GM18508 (cell line): ENCODE measurements around the gene LRRC49.
"Not testable (repeated sequence)": the region's sequence is repeated elsewhere in the genome, so short reads cannot be mapped to it uniquely, and the experiment has no call there.

ENCODE experiments used
- ATAC-seq: cut with Tn5 transposase; IDR thresholded peaks from one replicate; pipeline ENCODE4 v1.9.1; 2021; ENCODE audit warnings: moderate number of reproducible peaks; ENCODE audit not compliant: insufficient read depth, unreplicated experiment

LRRC49 gene, protein sequence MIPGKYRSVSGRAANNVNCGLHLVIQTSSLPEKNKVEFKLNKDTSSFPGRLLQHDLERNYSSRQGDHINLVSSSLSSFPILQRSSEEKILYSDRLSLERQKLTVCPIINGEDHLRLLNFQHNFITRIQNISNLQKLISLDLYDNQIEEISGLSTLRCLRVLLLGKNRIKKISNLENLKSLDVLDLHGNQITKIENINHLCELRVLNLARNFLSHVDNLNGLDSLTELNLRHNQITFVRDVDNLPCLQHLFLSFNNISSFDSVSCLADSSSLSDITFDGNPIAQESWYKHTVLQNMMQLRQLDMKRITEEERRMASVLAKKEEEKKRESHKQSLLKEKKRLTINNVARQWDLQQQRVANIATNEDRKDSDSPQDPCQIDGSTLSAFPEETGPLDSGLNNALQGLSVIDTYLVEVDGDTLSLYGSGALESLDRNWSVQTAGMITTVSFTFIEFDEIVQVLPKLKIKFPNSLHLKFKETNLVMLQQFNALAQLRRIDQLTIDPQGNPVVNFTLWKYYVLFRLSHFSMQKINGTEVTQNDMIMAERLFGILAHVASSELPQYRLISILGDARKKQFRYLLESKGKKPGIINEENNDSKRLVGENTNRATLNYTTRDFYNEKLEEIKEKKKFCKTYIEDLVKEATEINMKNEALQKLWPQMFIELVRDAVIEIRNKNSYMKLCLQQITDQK

DNA sequence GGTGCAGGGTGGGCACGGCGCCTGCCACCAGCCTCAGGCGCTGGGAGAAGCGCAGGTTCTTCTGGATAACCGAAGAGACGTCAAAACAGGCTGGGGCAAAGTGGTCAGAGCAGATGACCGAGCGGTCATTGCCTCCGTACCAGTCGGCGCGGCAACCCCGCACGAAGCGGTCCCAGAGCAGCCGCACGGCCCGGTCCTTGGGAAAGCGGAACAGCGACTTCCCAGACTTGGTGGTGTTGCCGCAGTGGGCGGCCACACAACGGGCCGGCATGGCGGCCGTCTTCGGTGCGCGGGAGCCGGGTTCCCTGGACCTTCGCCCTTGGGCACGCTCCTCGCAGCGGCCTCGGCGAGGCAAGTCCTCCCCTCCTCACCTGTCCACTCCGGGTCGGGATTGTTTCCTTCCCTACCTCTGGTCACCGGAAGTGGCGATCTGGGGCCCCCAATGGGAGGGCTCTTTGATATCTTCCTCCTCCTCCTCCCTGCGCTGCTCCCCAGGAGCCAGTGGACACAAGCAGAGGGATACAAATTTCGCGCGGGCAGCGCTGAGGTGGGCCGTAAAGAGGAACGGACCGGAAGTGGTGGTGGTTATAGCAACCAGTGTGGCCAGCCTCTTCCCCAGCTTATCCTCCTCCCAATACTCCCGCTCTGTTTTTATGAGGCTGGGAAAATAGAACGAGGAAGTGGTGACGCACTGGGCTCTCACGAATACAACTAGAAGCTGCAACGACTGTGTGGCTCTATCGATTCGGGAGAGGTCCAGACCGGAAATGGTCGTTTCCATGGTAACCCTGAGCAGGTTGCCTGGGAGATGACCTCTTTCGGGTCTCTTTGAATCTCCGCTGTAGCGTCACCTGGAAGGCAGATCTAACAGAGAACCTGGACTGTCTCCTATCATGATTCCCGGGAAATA is at the start of gene LRRC49, which contains the start of gene THAP10:
Gene LRRC49 (plus strand): TSS at position 825 of the 910 bp plus-strand sequence. CDS start 69 bp downstream, at position 894.
Gene THAP10 (minus strand): TSS at position 432 of the 910 bp plus-strand sequence. CDS start 161 bp downstream, at position 271.
- no peak for ATAC-seq

DNA sequence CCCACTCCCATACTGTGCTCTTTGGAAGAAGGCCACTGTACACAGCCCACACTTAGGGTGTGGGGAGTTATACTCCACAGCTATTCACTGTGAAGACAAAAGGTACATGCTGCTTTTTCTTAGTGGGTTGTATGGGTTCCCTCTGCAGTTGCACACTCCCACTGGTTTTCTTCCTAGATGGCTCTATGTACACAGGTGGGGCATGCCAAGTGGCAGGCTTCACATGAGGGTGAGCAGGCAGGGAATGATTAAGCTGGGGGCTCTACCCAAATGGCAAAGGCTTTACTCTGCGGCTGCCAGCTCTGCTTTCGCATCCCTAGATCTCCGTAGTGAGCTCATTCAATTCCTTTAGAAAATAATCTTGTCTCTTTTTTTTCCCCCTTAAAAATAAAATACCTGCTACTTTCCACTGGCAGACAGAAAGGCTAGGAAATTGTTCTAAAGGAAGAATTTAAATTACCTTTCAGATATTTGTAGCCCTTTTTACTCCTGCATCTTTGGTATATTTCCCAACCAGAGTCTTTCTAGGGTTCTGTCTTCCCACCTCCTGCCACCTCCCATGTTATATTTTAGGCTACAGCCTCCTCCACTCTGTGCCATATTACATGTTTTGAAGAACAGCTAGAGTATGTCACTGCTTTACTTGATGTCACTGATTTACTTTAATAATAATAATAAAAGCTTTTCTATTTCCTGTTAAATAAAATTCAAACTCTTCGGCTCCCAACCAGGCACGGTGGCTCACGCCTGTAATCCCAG is 46.8 kb upstream of the LRRC49 start:
- no peak for ATAC-seq

DNA sequence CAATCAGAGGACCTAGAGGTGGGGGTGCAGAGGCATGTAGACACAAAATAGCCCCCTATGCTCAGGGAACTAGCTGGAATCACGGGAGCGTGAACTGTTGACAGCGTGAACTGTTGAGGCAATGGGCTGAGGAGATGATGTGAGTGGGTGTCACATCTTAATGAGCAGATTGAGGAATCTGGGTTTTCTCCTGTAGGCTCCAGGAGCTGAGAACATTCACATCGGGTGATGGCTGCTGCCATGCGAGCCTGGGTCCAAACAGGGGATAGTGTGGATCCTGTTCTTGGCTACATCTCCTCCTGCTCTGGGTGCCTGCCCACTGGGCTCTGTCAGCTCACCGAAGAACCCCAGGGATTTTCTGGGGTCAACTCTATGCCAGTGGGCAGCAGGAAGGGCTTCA is 40.7 kb upstream of the LRRC49 start:
- no peak for ATAC-seq

DNA sequence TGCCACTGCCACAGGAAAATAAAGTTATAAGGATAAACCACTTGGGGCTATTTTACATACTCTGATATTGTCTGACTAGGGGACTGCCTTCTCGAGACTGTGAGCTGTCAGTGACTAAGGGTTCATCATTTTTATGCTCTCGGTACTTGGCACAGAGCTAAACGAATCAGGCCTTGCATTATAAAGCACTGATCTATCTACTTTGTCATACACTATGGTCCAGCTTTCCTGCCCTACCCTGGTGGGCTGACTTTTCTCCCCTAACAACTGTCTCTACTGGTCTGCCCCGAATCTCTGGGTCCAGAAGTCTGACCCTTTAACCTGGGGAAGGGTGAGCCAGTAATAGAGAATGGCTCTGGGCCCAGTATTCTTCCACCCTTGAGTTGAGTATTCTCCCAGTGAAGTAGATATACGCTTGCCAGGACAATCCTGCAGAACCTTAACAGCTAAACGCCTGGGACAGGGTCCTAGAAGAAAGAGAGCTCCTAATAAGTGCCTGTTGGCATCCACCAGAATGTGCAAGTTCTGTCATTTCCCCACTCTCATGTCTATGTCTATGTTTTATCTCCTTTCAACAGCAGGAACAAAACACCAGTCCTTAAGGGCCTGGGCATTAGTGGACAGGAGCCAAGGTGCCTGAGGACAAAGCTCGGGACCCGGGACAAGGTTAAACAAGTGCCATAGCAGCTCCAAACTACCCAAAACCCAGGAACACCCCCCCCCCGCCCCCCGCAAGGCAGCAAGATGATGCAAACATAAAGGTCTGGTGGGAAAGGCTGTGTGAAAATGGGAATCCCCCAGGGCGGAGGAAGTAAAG is 39.9 kb upstream of the LRRC49 start:
- ATAC-seq = no peak

DNA sequence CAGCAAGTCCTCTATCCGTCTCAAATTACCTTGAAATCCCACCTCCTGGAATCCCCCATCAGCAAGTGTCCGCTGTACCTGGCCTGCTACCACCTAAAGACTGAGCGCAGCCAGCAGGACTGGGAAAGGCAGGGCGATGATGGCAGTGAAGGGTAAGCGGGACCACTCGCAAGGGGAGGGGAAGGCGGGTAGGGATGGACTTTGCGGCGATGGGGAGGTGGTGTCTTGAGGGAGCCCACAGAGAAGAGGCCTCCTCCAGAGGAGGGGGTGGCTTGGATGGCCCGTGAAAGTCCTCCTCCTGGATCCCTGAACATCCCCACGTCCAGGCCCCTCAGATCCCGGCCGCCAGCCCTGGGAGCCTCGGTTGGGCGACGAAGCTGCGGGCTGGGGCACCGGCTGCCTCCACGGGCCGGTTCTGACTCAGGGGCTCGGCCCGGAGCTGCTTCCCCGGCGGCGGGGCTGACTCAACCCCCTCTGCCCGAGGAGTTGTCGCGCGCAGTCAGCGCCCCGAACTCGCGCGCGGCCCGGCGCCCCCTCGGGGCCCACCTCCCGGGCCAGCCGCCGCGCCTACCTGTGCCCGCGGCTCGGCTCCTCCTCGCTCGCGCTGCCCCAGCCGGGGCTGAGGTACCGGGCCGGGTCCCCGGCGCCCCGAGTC is 39.2 kb upstream of the LRRC49 start:
- no peak for ATAC-seq

DNA sequence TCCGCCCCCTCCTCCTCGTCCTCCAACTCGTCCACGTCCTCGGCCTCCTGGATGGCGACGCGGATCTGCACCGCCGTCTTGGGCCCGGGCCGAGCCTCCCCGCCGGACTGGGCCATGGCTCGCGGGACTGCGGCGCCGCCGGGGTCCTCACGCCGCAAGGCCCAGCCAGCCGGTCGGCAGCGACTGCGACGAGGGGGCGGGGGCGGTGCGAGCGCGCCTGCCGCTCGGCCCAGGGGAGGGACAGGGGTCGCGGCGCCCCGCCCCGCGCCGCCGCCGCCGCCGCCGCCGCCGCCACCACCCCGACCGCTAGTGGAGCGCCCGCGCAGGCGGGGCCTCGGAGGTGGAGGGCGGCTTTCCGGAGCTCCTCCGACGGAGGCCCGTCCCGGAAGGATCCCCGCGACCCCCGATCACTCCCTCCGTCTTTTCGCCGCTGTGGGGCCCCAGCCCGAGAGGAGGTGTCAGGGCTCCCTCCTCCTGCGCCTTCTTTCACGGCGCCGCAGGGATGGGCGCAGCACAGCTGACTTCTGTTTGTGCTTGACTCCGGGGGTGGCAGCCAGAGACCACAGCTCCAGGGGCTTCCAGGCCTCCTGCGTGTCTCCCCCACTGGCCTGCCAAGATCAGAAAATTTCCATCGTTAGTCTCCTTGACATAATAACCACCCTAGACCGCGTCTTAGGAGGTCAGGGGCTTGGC is 38.5 kb upstream of the LRRC49 start, which contains the start of gene LARP6:
Gene LARP6 (minus strand): TSS at position 185 of the 693 bp plus-strand sequence. CDS start 69 bp downstream, at position 116.
- no peak for ATAC-seq

DNA sequence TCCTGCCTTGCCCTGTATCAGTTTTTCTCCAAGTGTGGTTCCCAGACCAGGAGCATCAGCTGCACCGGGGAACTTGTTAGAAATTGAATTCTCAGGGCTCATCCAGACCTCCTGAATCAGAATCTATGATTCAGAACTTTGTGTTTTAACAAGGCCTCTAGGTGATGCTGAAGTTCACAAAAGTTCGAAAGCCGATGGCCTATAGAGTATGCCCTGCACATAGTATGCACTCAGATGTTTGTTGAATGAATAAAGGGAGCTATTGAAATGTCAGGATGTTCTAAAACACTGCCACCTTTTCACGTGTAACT is 38.0 kb upstream of the LRRC49 start:
- ATAC-seq = no peak

DNA sequence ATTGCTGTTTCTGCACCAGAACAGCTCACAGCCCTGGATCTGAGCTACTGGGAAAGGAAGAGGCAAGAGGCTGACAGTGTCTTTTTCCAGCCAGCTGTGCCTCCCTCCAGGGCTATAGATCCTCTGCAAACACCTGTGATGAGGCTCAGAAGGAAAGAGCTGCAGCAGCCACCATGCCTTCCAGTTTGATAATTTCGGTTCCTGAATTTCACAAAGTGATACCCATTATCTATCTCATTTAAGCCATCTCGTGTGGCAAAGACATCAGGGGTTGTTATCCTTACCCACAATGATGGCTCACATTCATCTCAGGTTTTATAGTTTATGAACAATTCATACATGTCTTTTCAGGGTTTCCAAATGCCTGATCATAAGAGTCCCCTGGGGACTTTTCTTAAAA is 36.9 kb upstream of the LRRC49 start:
- no peak for ATAC-seq

DNA sequence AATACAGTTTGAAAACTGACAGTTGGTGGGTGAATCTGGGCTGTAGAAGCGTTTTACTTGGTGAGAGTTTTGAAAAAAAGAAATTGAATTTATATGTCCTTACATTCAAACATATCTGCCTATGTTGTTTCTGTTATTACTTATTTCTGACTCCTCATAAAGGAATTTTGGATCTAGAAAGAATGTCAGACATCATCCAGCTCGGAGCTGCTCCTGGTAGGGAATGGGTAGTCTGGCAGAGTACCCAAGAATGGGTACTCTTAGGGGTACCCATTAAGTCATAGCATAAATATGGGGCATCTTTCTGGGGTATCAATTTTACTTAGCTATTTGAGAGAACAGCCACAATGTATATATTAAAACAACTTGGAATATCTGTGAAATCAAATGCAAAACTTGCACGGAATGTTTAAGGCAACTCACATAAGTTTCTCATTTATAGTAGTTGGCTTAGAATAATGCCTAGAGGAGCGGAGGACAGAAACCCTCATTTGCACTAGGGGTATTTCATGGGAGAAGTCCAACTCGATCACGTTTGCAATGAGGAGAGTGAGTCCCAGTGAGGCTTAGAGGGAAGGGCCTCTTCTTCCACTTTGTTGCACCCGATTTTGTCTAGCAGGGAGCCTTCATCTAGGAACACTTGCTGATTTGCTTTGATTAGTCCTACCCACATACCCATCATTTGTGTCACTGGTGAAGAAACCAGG is 36.3 kb upstream of the LRRC49 start:
- ATAC-seq = no peak

DNA sequence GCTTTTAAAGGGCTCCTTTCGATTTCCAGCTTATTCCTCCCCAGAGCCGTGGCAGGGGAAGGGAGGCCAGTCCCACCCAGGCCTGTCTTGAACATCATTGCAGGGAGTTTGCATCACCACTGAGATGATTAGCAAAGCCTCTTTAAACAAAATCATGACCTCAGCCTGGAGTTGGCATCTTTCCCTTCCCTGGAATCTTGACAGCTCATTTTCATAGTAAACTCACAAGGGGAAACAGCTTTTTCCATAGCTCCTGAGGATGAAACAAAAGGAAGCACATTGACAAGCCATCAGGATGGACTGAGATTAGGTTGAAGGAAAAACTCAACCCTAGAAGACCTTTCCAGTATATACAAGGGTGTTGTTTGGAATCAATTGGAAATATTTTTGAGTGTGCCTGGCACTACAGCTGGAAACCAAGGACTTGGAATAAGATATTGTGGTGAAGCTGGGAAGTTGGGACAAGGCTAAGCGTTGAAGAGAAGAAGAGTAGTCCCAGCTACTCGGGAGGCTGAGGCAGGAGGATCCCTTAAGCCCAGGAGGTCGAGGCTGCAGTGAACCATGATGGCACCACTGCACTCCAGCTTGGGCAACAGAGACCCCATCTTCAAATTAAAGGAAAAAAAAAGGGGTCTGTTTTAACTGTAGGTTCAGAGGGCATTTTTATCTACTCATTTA is 35.6 kb upstream of the LRRC49 start:
- no peak for ATAC-seq

DNA sequence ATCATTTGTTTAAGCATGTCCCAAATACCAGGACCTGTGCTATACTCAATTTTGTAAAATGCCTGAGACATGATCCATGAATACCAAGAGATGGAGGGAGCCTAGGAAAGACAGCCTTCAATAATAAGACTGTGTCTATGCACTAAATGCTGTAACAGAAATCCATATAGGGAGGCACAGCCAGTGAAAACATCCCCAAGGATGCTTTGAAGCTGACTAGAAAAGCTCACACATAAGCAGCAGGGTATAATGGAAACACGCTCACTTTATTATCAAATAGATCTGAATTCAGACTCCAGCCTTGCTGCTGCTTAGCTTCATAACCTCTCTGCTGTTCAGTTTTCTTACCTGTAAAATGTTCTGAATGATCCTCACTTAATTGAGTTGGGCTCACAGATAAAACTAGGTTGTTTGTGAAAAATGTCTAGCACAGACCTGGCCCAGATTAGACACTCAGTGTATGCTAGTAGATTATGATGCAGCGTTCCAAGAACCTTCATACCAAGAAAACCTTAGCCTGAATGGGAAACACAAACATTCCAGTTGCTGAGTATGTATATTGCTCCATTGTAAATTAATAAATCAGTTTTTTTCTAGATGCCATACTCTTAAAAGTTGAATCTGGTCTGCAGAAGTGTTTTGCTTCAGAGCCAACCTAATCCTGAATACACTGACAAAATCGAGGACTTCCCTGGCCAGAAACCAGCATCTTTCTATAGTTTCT is 34.9 kb upstream of the LRRC49 start:
- ATAC-seq = no peak

DNA sequence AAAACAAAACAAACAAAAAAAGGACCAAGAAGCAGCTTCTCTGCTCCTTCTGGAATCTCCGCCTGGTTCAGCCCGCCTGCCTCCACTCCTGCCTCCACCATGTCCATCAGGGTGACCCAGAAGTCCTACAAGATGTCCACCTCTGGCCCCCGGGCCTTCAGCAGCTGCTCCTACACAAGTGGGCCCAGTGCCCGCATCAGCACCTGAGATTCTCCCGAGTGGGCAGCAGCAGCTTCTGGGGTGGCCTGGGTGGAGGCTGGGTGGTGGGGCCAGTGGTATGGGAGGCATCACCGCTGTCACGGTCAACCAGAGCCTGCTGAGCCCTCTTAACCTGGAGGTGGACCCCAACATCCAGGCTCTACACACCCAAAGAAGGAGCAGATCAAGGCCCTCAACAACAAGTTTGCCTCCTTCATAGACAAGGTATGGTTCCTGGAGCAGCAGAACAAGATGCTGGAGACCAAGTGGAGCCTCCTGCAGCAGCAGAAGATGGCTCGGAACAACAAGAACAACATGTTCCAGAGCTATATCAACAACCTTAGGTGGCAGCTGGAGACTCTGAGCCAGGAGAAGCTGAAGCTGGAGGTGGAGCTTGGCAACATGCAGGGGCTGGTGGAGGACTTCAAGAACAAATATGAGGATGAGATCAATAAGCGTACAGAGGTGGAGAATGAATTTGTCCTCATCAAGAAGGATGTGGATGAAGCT is 33.9 kb upstream of the LRRC49 start:
- not testable (repeated sequence) for ATAC-seq

DNA sequence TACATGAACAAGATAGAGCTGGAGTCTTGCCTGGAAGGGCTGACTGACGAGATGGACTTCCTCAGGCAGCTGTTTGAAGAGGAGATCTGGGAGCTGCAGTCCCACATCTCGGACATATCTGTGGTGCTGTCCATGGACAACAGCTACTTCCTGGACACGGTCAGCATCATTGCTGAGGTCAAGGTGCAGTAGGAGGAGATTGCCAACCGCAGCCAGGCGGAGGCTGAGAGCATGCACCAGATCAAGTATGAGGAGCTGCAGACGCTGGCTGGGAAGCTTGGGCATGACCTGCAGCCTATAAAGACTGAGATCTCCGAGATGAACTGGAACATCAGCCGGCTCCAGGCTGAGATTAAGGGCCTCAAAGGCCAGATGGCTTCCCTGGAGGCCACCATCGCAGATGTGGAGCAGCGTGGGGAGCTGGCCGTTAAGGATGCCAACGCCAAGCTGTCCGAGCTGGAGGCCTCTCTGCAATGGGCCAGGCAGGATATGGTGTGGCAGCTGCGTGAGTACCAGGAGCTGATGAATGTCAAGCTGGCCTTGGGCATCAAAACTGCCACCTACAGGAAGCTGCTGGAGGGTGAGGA is 33.2 kb upstream of the LRRC49 start:
- ATAC-seq = no peak

DNA sequence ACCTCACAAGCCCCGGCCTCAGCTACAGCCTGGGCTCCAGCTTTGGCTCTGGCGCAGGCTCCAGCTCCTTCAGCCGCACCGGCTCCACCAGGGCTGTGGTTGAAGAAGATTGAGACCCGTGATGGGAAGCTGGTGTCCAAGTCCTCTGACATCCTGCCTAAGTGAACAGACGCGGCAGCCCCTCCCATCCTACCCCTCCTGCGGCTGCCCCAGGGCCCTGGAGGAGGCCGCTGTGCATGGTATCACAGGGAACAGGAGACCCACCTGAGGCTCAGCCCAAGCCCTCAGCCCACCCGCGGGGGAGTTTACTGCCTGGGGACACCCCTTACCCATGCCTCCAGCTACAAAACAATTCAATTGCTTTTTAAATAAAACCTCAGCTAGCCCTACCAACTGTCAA is 32.6 kb upstream of the LRRC49 start:
- ATAC-seq = no peak
